A549 (cell line): ENCODE results near the gene SYNE3. TPM values are rescaled to one million over a fixed set of nuclear protein-coding genes. Genes with fewer than 3 reads are reported as not detected.

Experiments used
- ATAC-seq, 2 experiments: fragments of 200-7000 bp in 1 of 2; fragments of >200 bp in 1 of 2; cut with Nextera tagmentation in 1 of 2; cut with Tn5 transposase in 1 of 2; 3 replicates each; pipeline versions ENCODE4 v1.8.0 to v1.9.1; 2018 to 2020; ENCODE audit warnings: mild to moderate bottlenecking in 1 of 2, moderate library complexity in 1 of 2
- CTCF ChIA-PET: fragments of 300-600 bp; sonication (Branson Sonifier 250); formaldehyde crosslinking; extraction: SDS; loops from one replicate; lab custom pipeline; 2021; ENCODE audit warnings: antibody characterized with exemption, inconsistent platforms; lab: Yijun Ruan, JAX
- POLR2A ChIA-PET: fragments of 350-600 bp; formaldehyde crosslinking; extraction: SDS; loops from one replicate; lab custom pipeline; 2021; ENCODE audit warnings: antibody characterized with exemption, inconsistent platforms; lab: Yijun Ruan, JAX
- DNase-seq, 2 experiments: peaks; one replicate each; pipeline versions ENCODE4 v3.0.0 to v3.0.0-alpha.2; 2011 to 2016; ENCODE audit warnings: low read depth in 1 of 2, low spot score in 1 of 2
- FAIRE-seq: peaks from 2 replicates; lab custom pipeline; 2011; peaks lifted over from hg19 to GRCh38; lab: Jason Lieb, UNC
- H3K27ac ChIP-seq, 2 experiments: fragments of >200 bp; sonication (Bioruptor Twin); formaldehyde crosslinking; 3 replicates each; pipeline ENCODE4 v1.5.1; 2016 to 2017
- H3K4me1 ChIP-seq: fragments of >200 bp; sonication (Bioruptor Twin); formaldehyde crosslinking; 3 replicates; pipeline ENCODE4 v1.6.1; 2016
- H3K4me2 ChIP-seq: fragments of >200 bp; sonication (Bioruptor Twin); formaldehyde crosslinking; 3 replicates; pipeline ENCODE4 v1.6.1; 2016
- H3K4me3 ChIP-seq: fragments of >200 bp; sonication (Bioruptor Twin); formaldehyde crosslinking; 3 replicates; pipeline ENCODE4 v1.5.1; 2016
- H3K9me3 ChIP-seq: fragments of >200 bp; sonication (Bioruptor Twin); formaldehyde crosslinking; 3 replicates; pipeline ENCODE4 v1.6.1; 2016
- BHLHE40 ChIP-seq: IDR thresholded peaks from 2 replicates; pipeline ENCODE4 v1.6.1; 2012; ENCODE audit warnings: low read depth, low read length, inconsistent platforms
- CTCF ChIP-seq: fragments of >200 bp; sonication (Bioruptor Twin); formaldehyde crosslinking; IDR thresholded peaks from 3 replicates; pipeline ENCODE4 v1.5.1; 2016
- FOSB ChIP-seq: fragments of 250-450 bp; sonication (Bioruptor Pico); IDR thresholded peaks from 2 replicates; pipeline ENCODE4 v1.5.0; 2020; ENCODE audit warnings: mild to moderate bottlenecking, moderate library complexity
- FOXS1 ChIP-seq: fragments of 250-450 bp; sonication (Bioruptor Pico); IDR thresholded peaks from 2 replicates; pipeline ENCODE4 v1.5.0; 2020; ENCODE audit warnings: mild to moderate bottlenecking, moderate library complexity
- HES2 ChIP-seq: fragments of >200 bp; sonication (Bioruptor Twin); formaldehyde crosslinking; IDR thresholded peaks from 2 replicates; pipeline ENCODE4 v1.6.1; 2016
- MAFK ChIP-seq: fragments of 450-650 bp; IDR thresholded peaks from 2 replicates; pipeline ENCODE4 v1.6.1; 2014; ENCODE audit not compliant: partially characterized antibody
- MAX ChIP-seq: IDR thresholded peaks from 2 replicates; pipeline ENCODE4 v1.6.1; 2012
- NPAS2 ChIP-seq: fragments of 250-450 bp; sonication (Bioruptor Pico); IDR thresholded peaks from 2 replicates; pipeline ENCODE4 v1.8.0; 2022; ENCODE audit warnings: mild to moderate bottlenecking, moderate library complexity, borderline replicate concordance
- PBX3 ChIP-seq: IDR thresholded peaks from 2 replicates; pipeline ENCODE4 v1.6.1; 2012
- RAD21 ChIP-seq, 2 experiments: fragments of >200 bp in 1 of 2; sonication (Bioruptor Twin) in 1 of 2; formaldehyde crosslinking in 1 of 2; IDR thresholded peaks in 1 of 2; conservative IDR thresholded peaks in 1 of 2; 2 replicates in 1 of 2; 3 replicates in 1 of 2; pipeline ENCODE4 v1.6.1; 2012 to 2018; ENCODE audit warnings: inconsistent platforms in 1 of 2
- RCOR1 ChIP-seq: fragments of 150-350 bp; IDR thresholded peaks from 2 replicates; pipeline ENCODE4 v1.6.1; 2014; ENCODE audit warnings: antibody characterized with exemption, low read length, low read depth
- RFX5 ChIP-seq: fragments of 450-650 bp; IDR thresholded peaks from 2 replicates; pipeline ENCODE4 v1.7.1; 2014; ENCODE audit warnings: antibody characterized with exemption, mild to moderate bottlenecking, moderate library complexity
- RNF2 ChIP-seq: fragments of 200-600 bp; sonication (generic); IDR thresholded peaks from 2 replicates; pipeline ENCODE4 v1.6.1; 2016; ENCODE audit warnings: low read depth, mild to moderate bottlenecking, antibody characterized with exemption, moderate library complexity, borderline replicate concordance
- SMC3 ChIP-seq: fragments of >200 bp; sonication (Bioruptor Twin); formaldehyde crosslinking; IDR thresholded peaks from 3 replicates; pipeline ENCODE4 v1.6.1; 2018; ENCODE audit warnings: inconsistent platforms
- ZC3H11A ChIP-seq: fragments of 450-650 bp; IDR thresholded peaks from 2 replicates; pipeline ENCODE4 v1.6.1; 2014; ENCODE audit warnings: antibody characterized with exemption, mild to moderate bottlenecking
- ZSCAN20 ChIP-seq: fragments of 250-450 bp; sonication (Bioruptor Pico); IDR thresholded peaks from 2 replicates; pipeline ENCODE4 v1.8.0; 2022; ENCODE audit warnings: mild to moderate bottlenecking, moderate library complexity
- WGBS: methylation state at CpG from one replicate; pipeline ENCODE4 v1.1.6; 2017; ENCODE audit errors: missing lambda C conversion rate; 5-methylcytosine and 5-hydroxymethylcytosine counted together
- polyA plus RNA-seq, 4 experiments: library from polyadenylated mRNA; depleted of rRNA in 3 of 4; stranded (reverse); fragments of >200 nt; fragmentation: RNase III in 1 of 4; extraction: RNeasy Plus Mini Kit Qiagen cat#74134 plus additional on column Dnase treatment in 1 of 4; gene quantifications; 2 replicates in 3 of 4; 3 replicates in 1 of 4; pipeline ENCODE4 v1.2.3, GENCODE V29; 2011 to 2017

SYNE3 gene
- polyA plus RNA-seq, 2 of the 4 experiments (the other 2 are of a cell fraction): 0.05 to 0.08 TPM

GRCh38 chr14:95562892-95563685, 46.6 kb upstream of the SYNE3 start:
- ATAC-seq (no peak), FAIRE-seq (no peak), DNase-seq (no peak)
- ChIA-PET CTCF (interaction anchor here (0.6 to 9.9 kb wide), 12 partner anchors 8 to 736 kb away, joined by 3 to 145 read pairs (median 6); no protein-coding TSS in a partner anchor), POLR2A (no interaction called here)
- Histone ChIP-seq H3K9me3 (no peaks in the 10 kb centered on the region), H3K27ac (no peak overlapping the region), H3K4me1 (no peaks in the 10 kb centered on the region), H3K4me2 (no peak overlapping the region), H3K4me3 (no peak overlapping the region)
- 54% methylated on average over 16 of the region's 18 CpGs for WGBS
- TF ChIP-seq RFX5 (no peak), BHLHE40 (no peak), ZSCAN20 (no peak), ZC3H11A (no peak), NPAS2 (no peak), FOSB (CRISPR knock-in tag) (no peak), HES2 (no peak), RNF2 (no peak), PBX3 (no peak), RCOR1 (no peak), FOXS1 (CRISPR knock-in tag) (no peak)

- Histone ChIP-seq H3K4me1 (no peaks in the 10 kb centered on the region), H3K4me2 (no peak overlapping the region), H3K9me3 (no peaks in the 10 kb centered on the region), H3K27ac (no peak overlapping the region), H3K4me3 (no peak overlapping the region)
- peak; percentile 74 for FAIRE-seq
- peak; percentile 78 to 88 for DNase-seq
- TF ChIP-seq CTCF (peak; percentile 98), HES2 (no peak), MAX (peak; percentile 53; the same call in 1 of the 2 replicates), SMC3 (peak; percentile 96), RAD21 (conservative IDR thresholded peaks at IDR 0.05 in 1 of 2, IDR thresholded peaks at IDR 0.05 in 1 of 2) (peak; percentile 98)
- peak; percentile 98 to 99 for ATAC-seq
- WGBS: 2% methylated on average over 14 of the region's 14 CpGs
- POLR2A ChIA-PET: no interaction called here
- CTCF ChIA-PET: interaction anchor here (0.7 to 9.9 kb wide), 16 partner anchors 11 to 715 kb away, joined by 3 to 145 read pairs (median 6); no protein-coding TSS in a partner anchor
Measured at GRCh38 chr14:95561001-95561412, 44.6 kb upstream of the SYNE3 start.

GRCh38 chr14:95559203-95559602, 42.8 kb upstream of the SYNE3 start:
- TF ChIP-seq MAFK (peak; percentile 57), RCOR1 (no peak)
- TF ChIP-seq, all 56 proteins: peak for 1
- H3K4me3 ChIP-seq: no peak overlapping the region
- CTCF ChIA-PET: interaction anchor here (0.8 to 9.9 kb wide), 16 partner anchors 9 to 866 kb away, joined by 3 to 145 read pairs (median 4); no protein-coding TSS in a partner anchor
- H3K4me1 ChIP-seq: no peaks in the 10 kb centered on the region
- no peak overlapping the region for H3K27ac ChIP-seq
- FAIRE-seq: no peak
- WGBS: 22% methylated on average over 6 of the region's 6 CpGs
- DNase-seq: no peak
- POLR2A ChIA-PET: no interaction called here
- ATAC-seq: no peak
- H3K4me2 ChIP-seq: no peak overlapping the region
- no peaks in the 10 kb centered on the region for H3K9me3 ChIP-seq
